NCI-H1105 (cell line): ENCODE measurements around the gene MRPS7.
"Not testable (repeated sequence)": the region's sequence is repeated elsewhere in the genome, so short reads cannot be mapped to it uniquely, and the experiment has no call there.

Experiments
- DNase-seq: peaks from one replicate; lab custom pipeline; 2025; lab: John Stamatoyannopoulos, UW

Gene MRPS7

GRCh38 chr17:75244133-75244866 lies 17.4 kb upstream of the MRPS7 start:
- no peak for DNase-seq

- no peak for DNase-seq
Measured at GRCh38 chr17:75245011-75245410, 16.7 kb upstream of the MRPS7 start.

- no peak for DNase-seq
Measured at GRCh38 chr17:75246404-75246803, 15.3 kb upstream of the MRPS7 start.

GRCh38 chr17:75249564-75249963 lies 12.1 kb upstream of the MRPS7 start:
- no peak for DNase-seq

- DNase-seq = no peak
Measured at GRCh38 chr17:75250009-75250471, 11.6 kb upstream of the MRPS7 start.

- no peak for DNase-seq
Measured at GRCh38 chr17:75252039-75252816, 9.5 kb upstream of the MRPS7 start.

GRCh38 chr17:75255954-75256698 lies 5.6 kb upstream of the MRPS7 start:
- not testable (repeated sequence) for DNase-seq

GRCh38 chr17:75257228-75257627 lies 4.5 kb upstream of the MRPS7 start:
- not testable (repeated sequence) for DNase-seq

- DNase-seq = no peak
Measured at GRCh38 chr17:75260641-75261335, 891 bp upstream of the MRPS7 start.

- DNase-seq = no peak
Measured at GRCh38 chr17:75262112-75262606, 480 bp downstream of the MRPS7 start.

- DNase-seq = no peak
Measured at GRCh38 chr17:75263055-75263454, 1.4 kb downstream of the MRPS7 start.

GRCh38 chr17:75265614-75266315 lies 4.1 kb downstream of the MRPS7 start:
- DNase-seq = no peak

GRCh38 chr17:75266316-75267152 lies 4.9 kb downstream of the MRPS7 start:
- no peak for DNase-seq

GRCh38 chr17:75267153-75267410 lies 5.4 kb downstream of the MRPS7 start:
- no peak for DNase-seq

GRCh38 chr17:75267411-75268232 lies 5.9 kb downstream of the MRPS7 start:
- DNase-seq = no peak

- DNase-seq = no peak
Measured at GRCh38 chr17:75269844-75270217, 8.2 kb downstream of the MRPS7 start.

GRCh38 chr17:75270218-75270965 lies 8.7 kb downstream of the MRPS7 start:
- no peak for DNase-seq

- DNase-seq = no peak
Measured at GRCh38 chr17:75270966-75271232, 9.2 kb downstream of the MRPS7 start, which contains the start of gene MIF4GD. TSS of gene MIF4GD (minus strand) at chr17:75271231. CDS start at chr17:75270195, 1,036 bp downstream.
